Renal cortical epithelial cell (primary cell): Measurements from ENCODE around the gene MYO7A. TPM values are rescaled to one million over a fixed set of nuclear protein-coding genes. Genes with fewer than 3 reads are reported as not detected.

Experiments
- DNase-seq: peaks from one replicate; pipeline ENCODE4 v3.0.0-alpha.2; 2011; ENCODE audit warnings: low read depth
- total RNA-seq: library from RNA; depleted of rRNA; stranded (reverse); fragments of >200 nt; gene quantifications from 2 replicates; pipeline ENCODE4 v1.2.3, GENCODE V29; 2014

Gene MYO7A
- total RNA-seq, 1 donor from 2014 or later = 1.2 TPM

DNA sequence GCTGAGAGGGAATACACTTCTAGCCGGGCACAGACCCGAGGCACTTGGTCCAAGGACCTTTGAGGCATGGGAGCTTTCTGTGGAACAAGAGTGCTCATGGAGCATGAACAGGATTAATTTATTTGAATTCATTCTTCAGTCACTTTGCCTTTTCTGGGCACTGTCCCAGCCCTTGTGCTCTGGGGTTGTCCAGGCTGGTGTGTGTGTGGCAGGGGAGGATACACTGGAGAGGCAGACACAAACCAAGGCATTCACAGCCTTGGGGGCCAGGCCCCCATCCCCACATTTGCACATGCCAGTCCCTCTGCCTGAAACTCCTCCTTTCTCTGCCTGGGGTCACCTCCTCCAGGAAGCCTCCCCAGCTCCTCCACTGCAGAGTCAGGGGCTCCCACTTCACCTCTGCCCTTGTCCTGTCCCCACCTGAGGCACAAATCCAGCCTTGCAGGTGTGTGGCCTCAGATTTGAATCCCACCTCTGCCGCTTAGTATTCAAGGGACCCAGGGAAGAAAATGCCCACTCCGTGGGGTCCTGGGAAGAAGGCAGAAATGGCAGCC, 55.5 kb downstream of the MYO7A start:
- DNase-seq = no peak

- DNase-seq = no peak
Observed at GRCh38 chr11:77184136-77184860, 56.3 kb downstream of the MYO7A start.

GRCh38 chr11:77186302-77186701, 58.3 kb downstream of the MYO7A start:
- DNase-seq = no peak

GRCh38 chr11:77187111-77187750, 59.2 kb downstream of the MYO7A start:
- no peak for DNase-seq

DNA sequence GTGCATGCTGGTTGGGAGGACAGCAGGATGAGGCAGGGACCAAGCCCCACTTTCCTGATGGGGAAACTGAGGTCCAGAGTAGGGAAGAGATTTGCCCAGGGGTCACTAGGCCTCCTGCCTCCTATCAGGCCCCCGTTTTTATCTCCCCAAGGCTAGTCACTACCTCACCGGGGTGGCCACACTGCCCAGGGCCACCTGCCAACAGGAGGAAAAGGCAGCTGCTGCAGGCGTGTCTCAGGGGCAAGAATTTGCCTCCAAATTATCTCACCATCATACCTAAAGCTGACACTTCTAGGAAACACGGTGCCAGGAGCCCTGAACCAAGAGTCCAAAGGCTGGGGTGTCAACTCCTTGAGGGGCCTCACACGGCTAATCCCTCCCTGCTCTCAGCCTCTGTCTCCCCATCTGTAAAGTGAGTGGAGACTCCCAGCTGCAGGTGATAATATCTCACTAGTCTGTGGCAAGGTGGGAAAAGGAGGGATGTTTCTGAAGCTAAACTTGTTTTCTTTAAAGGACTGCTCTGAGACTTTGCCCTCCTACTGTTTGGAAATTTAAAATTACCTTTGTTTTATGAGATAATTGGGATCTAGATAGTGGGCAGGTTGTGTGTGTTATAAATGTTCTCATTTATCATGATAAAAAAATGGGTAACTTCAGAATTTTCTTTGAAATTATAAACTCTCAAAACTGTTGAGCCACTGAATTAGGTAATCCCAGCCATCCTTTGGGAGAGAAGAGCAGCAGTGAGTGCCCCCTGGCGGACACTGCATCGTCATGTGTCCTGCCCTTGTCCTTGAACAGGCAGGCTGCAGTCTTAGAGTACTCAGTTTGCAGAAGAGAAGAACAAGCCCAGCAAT, 60.0 kb downstream of the MYO7A start:
- peak; percentile 60 for DNase-seq

DNA sequence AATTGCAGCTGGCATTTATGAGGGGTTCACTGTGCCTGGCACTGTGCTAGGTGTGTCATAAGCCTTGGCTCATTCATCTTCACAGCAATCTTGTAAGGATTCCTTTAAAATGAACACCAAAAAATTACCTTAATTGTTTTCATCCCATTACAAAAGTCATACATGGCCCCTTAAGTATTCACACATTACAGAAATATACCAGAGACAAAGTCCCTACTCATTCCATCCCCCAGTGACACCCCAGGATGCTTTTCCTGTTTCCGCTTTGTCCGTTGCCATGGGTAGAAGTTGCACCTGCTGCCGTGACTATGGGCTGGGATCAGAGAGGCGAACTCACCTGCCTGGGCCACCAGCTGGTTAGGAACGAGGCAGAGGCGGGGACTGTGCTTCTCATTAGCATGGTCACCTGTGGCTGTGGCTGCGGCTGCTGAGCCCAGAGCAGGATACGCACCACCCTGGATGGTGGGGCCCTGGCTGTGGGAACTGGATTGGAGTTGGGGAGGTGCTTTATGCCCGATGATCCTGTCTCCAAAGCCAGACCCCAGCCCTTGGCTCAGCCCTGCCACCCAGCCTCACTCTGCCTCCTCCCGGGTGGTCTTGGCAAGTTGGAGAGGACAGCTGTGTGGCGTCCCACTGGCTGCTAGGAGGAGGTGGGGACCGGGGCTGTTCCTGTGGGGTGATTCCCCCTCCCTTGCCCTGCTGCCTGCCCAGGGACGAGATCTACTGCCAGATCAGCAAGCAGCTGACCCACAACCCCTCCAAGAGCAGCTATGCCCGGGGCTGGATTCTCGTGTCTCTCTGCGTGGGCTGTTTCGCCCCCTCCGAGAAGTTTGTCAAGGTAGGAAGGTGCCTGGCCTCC, 60.8 kb downstream of the MYO7A start:
- no peak for DNase-seq

DNA sequence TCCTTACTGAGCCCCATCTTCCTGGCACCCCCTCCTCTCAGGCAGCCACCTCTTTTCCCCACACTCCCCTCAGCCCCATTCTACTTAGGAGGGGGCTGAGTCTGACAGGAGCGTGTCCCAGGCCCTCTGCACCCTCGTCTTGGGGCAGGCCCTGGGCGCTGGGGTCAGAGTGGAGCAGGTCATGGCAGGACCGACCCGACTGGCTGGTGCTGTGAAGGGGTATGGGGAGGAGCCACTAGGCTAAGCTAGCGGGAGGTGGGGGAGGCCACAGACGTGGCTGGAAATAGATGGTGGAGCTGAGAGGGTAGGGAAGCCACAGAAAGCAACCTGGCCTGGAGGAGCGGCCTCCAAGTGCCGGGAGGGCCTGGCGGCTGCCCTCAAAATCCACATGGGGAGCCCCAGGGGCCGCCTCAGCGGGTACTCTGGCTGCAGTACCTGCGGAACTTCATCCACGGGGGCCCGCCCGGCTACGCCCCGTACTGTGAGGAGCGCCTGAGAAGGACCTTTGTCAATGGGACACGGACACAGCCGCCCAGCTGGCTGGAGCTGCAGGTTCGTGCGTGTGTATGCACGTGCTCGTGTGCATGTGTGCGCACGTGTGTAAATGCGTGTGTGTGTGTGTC, 61.7 kb downstream of the MYO7A start:
- DNase-seq = no peak

- no peak for DNase-seq
Observed at GRCh38 chr11:77190331-77191075, 62.5 kb downstream of the MYO7A start.

DNA sequence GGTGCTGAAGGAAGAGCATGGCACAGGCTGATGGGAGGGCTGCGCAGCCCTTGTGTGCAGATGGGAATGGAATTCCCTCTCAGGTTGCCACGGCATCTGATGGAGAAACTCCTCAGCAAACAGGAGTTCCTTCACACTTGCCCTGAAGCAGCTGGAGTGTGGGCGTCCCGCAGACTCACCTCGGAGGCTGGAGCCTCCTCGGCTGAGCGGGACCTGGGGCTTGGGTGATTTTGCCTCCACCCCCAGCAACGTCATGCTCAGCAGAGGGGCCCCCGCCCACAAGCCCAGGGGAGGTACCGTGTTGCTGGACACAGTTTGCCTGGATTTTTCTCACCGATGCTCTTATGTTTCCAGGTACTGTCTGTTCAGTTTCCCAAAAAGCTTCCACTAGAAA, 63.4 kb downstream of the MYO7A start:
- DNase-seq = no peak

GRCh38 chr11:77191823-77192495, 63.9 kb downstream of the MYO7A start:
- DNase-seq = peak; percentile 48

GRCh38 chr11:77193167-77193566, 65.1 kb downstream of the MYO7A start:
- DNase-seq = no peak

- DNase-seq = no peak
Observed at GRCh38 chr11:77193911-77194830, 66.1 kb downstream of the MYO7A start.

GRCh38 chr11:77195071-77195755, 67.2 kb downstream of the MYO7A start:
- no peak for DNase-seq

DNA sequence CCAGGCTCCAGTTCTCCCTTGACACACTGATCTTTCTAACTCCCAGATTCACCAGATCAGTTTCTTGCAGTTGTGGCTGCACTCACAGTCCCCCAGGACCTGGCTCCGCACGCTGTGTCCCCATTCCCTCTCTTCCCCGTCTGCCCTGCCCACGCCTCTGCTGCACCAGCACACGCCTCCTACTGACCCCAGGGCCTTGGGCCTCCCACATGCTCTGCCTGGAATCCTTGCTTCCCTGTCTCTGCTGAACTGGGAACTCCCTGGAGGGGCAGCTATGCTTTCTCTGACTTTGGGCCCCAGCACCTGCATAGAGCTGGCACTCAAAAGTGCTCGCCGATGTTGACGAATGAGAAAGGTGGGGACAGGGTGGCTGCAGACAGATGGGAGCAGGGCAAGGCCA, 68.9 kb downstream of the MYO7A start:
- no peak for DNase-seq

DNA sequence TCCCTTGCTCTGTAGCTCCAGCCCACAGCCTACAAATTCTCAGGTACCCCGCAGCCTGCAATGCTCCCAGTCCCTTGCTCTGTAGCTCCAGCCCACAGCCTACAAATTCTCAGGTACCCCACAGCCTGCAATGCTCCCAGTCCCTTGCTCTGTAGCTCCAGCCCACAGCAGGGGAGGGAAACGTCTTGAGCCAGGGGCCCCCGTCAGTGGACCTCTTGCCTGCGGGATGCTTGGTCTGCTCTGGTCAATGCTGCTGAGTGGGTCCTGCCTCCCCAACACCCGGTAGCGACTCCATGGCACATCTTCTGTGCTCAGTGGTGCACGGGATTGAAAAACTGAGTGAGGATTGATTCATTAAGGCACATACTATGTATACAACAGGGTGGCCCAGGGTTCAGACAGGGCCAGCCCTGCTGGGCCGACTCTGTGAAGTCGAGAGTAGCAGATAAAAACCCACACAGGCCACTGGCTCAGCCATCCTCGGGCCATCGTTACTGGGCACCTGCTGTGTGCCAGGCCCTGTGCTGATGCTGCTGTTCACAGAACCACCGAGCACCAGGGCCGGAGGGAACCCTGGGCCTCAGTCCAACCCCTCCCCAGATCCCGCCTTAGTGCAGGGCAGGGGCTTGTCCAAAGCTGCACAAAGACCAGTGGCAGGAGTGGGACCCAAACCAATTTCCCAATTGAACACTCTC, 69.7 kb downstream of the MYO7A start:
- no peak for DNase-seq

- DNase-seq = no peak
Observed at GRCh38 chr11:77198440-77198849, 70.4 kb downstream of the MYO7A start.

- DNase-seq = no peak
Observed at GRCh38 chr11:77199137-77199745, 71.2 kb downstream of the MYO7A start.
